ENCODE results near the gene SPAG6. TPM values are rescaled to one million over a fixed set of nuclear protein-coding genes. Genes with fewer than 3 reads are reported as not detected.

Gene SPAG6
- total and polyA plus RNA-seq, 2 of the 8 experiments (the other 6 are each of a cell fraction or from before 2014, with no cell fraction given), result 0.14 TPM; not detected in 1

DNA sequence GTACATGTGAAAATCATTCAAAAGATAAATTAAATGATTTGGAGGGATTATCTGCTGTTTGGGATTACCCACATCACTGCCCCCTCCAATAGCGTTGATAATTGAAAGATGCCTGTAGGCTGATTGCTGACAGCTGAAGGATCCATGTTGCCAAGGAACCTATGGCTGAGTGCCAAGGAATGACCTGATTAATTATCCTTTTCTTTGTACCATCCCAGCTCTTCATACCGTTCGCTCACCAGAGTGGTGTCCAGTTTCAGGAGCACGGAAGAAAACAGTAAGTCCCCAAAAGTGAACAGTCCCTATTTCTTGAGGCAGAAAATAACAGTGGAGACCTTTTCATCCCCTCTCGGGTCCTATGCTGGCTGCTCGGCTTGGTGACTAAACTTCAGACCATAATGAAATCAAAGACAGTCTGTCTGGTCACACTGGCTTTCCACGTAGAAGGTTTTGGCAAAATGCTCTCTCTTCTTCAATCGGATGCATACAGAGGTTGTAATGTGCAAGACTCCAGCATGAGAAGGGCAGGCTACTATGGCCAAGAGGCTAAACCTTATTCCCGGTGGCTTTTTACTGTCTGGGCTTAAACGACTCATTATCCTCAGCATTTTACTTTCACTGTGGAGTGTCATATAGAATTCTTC lies 108.8 kb downstream of the SPAG6 start:
- no peak overlapping the region for H3K56ac ChIP-seq (replicated peaks; ENCODE audit: insufficient read length, low read depth, low read length)
- H3K27me3 ChIP-seq (replicated peaks in 1 of 4; ENCODE audit: control insufficient read depth in 3 of 4, extremely low read depth in 1 of 4, insufficient read depth in 3 of 4, low read length in 3 of 4), result no peaks in the 10 kb centered on the region
- H3K18ac ChIP-seq (ENCODE audit: extremely low read depth, low read length), result no peak overlapping the region
- no peak overlapping the region for H3K23ac ChIP-seq (ENCODE audit: insufficient read length)
- no peaks in the 10 kb centered on the region for H3K23me2 ChIP-seq (ENCODE audit: low read depth, low read length)
- H3K4me3 ChIP-seq (ENCODE audit: extremely low read depth in 1 of 4, insufficient read depth in 2 of 4, low read depth in 3 of 4, low read length in 4 of 4), result no peak overlapping the region
- H3K4me1 ChIP-seq (replicated peaks in 1 of 4; ENCODE audit: control insufficient read depth in 3 of 4, insufficient read depth in 4 of 4, low read length in 3 of 4), result no peaks in the 10 kb centered on the region
- H2AFZ ChIP-seq (ENCODE audit: low read length), result no peak overlapping the region
- no peak overlapping the region for H4K5ac ChIP-seq (ENCODE audit: insufficient read length, low read depth, low read length)
- no peaks in the 10 kb centered on the region for H3K9me3 ChIP-seq (ENCODE audit: insufficient read depth in 2 of 2, low read depth in 1 of 2, low read length in 1 of 2)
- H4K20me1 ChIP-seq (replicated peaks in 1 of 2; ENCODE audit: control insufficient read depth in 1 of 2, insufficient read depth in 2 of 2, low read length in 2 of 2), result no peaks in the 10 kb centered on the region
- H3K36me3 ChIP-seq (ENCODE audit: control insufficient read depth in 2 of 4, insufficient read depth in 4 of 4, low read length in 3 of 4), result no peaks in the 10 kb centered on the region
- no peak overlapping the region for H3K14ac ChIP-seq (ENCODE audit: insufficient read length)
- no peak overlapping the region for H3K4me2 ChIP-seq (ENCODE audit: insufficient read depth in 1 of 2, low read depth in 2 of 2, low read length in 2 of 2)
- H4K8ac ChIP-seq (ENCODE audit: extremely low read depth, insufficient read depth, low read length), result no peak overlapping the region
- FAIRE-seq (no peak), DNase-seq (ENCODE audit: low read depth in 1 of 2, low spot score in 2 of 2) (no peak)
- no peak overlapping the region for H2BK20ac ChIP-seq (ENCODE audit: low read length)
- no peak overlapping the region for H2AK5ac ChIP-seq (ENCODE audit: low read depth, low read length)
- no peak overlapping the region for H3K9ac ChIP-seq (replicated peaks in 1 of 4; ENCODE audit: extremely low read depth in 1 of 4, low read depth in 3 of 4, low read length in 3 of 4)
- H2BK12ac ChIP-seq (ENCODE audit: low read depth, low read length), result no peak overlapping the region
- H3K79me2 ChIP-seq (ENCODE audit: control insufficient read depth in 1 of 2, insufficient read depth in 2 of 2, low read length in 2 of 2), result no peaks in the 10 kb centered on the region
- no peak overlapping the region for H2BK15ac ChIP-seq (ENCODE audit: low read length)
- no peak overlapping the region for H4K91ac ChIP-seq (replicated peaks; ENCODE audit: insufficient read length, low read length)
- POLR2A ChIA-PET (ENCODE audit: partially characterized antibody), result interaction anchor here (1.2 to 1.4 kb wide), 2 partner anchors 10 to 17 kb away, joined by 3 read pairs; no protein-coding TSS in a partner anchor
- no peak overlapping the region for H2BK120ac ChIP-seq (replicated peaks; ENCODE audit: low read depth, low read length)
- no peak overlapping the region for H2BK5ac ChIP-seq (ENCODE audit: low read depth, low read length)
- 90% methylated on average over 10 of the region's 10 CpGs; no CpG with 5 or more reads in 1 of the 2 experiments for WGBS, 2 experiments (ENCODE audit: extremely low coverage in 1 of 2, insufficient coverage in 1 of 2, insufficient read length in 1 of 2, insufficient replicate concordance in 2 of 2, low coverage in 1 of 2, low lambda C conversion rate in 2 of 2, missing lambda C conversion rate in 1 of 2)
- TF ChIP-seq KDM1A (IDR thresholded peaks at IDR 0.05; ENCODE audit: borderline replicate concordance, low read length) (no peak), GTF2F1 (IDR thresholded peaks at IDR 0.05; ENCODE audit: borderline replicate concordance, low read depth, low read length) (no peak), KDM5A (IDR thresholded peaks at IDR 0.05; ENCODE audit: low read length) (no peak), KDM4A (IDR thresholded peaks at IDR 0.05; ENCODE audit: low read depth, low read length, severe bottlenecking) (no peak), CEBPB (IDR thresholded peaks at IDR 0.05; ENCODE audit: low read depth, low read length) (no peak)
- TF ChIP-seq, protein P1, sequence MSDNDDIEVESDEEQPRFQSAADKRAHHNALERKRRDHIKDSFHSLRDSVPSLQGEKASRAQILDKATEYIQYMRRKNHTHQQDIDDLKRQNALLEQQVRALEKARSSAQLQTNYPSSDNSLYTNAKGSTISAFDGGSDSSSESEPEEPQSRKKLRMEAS (IDR thresholded peaks at IDR 0.05), result no peak
- TF ChIP-seq, protein P2, sequence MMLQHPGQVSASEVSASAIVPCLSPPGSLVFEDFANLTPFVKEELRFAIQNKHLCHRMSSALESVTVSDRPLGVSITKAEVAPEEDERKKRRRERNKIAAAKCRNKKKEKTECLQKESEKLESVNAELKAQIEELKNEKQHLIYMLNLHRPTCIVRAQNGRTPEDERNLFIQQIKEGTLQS (IDR thresholded peaks at IDR 0.05; ENCODE audit: insufficient read depth, low read depth, low read length), result no peak
- no peak overlapping the region for H3K4ac ChIP-seq (replicated peaks; ENCODE audit: insufficient read length, low read depth, low read length)
- no peaks in the 10 kb centered on the region for H3K79me1 ChIP-seq (ENCODE audit: low read depth, low read length)
- no peak overlapping the region for H3K27ac ChIP-seq (ENCODE audit: low read depth, low read length)
- CTCF ChIA-PET (ENCODE audit: partially characterized antibody), result interaction anchor here (0.8 to 1.4 kb wide), 4 partner anchors 14 to 163 kb away, joined by 3 to 6 read pairs (median 4); no protein-coding TSS in a partner anchor

All from H1 (cell line).